OCI-LY7 (cell line): ENCODE measurements around the gene ZNF484.
"Not testable (repeated sequence)": the region's sequence is repeated elsewhere in the genome, so short reads cannot be mapped to it uniquely, and the experiment has no call there.

Experiments used
- EZH2phosphoT487 ChIP-seq: fragments of 200-600 bp; sonication (generic); IDR thresholded peaks from 2 replicates; pipeline ENCODE4 v1.6.1; 2018; ENCODE audit warnings: low read depth, borderline replicate concordance, mild to moderate bottlenecking, mixed run types, antibody characterized with exemption, low read length, moderate library complexity, mixed read lengths
- TF ChIP-seq, protein P1 (sequence below): fragments of 200-600 bp; sonication (generic); conservative IDR thresholded peaks from 2 replicates; pipeline ENCODE4 v1.5.1; 2014; ENCODE audit warnings: mild to moderate bottlenecking, antibody characterized with exemption, low read length, moderate library complexity, mixed read lengths

DNA sequence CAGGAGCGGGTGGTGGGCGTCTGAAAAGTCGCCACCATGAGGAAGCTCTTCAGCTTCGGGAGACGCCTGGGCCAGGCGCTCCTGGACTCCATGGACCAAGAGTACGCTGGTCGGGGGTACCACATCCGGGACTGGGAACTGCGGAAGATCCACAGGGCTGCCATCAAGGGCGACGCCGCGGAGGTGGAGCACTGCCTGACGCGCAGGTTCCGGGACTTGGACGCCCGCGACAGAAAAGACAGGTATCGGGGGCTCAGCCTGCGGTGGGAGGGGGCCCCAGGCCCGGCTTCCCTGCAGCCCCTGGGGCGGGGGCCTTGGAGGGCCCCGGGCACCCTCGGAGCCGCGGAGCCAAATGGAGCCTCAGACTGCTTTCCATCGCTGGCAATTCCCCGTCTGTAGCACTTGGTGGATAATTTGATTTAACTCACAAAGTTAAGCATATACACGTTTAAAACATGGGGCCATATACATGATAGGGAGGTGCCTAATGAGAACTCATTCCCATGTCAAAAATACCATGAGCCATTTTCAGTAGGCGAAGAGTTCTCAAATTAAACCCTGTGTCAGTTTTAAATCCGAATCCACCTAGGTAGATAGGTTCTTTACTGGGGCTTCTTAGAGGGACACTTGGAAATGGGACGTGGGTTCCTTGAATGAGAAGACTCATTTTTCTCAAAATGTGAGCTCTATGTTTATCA, 68.1 kb downstream of the ZNF484 start:
- TF ChIP-seq, protein P1, sequence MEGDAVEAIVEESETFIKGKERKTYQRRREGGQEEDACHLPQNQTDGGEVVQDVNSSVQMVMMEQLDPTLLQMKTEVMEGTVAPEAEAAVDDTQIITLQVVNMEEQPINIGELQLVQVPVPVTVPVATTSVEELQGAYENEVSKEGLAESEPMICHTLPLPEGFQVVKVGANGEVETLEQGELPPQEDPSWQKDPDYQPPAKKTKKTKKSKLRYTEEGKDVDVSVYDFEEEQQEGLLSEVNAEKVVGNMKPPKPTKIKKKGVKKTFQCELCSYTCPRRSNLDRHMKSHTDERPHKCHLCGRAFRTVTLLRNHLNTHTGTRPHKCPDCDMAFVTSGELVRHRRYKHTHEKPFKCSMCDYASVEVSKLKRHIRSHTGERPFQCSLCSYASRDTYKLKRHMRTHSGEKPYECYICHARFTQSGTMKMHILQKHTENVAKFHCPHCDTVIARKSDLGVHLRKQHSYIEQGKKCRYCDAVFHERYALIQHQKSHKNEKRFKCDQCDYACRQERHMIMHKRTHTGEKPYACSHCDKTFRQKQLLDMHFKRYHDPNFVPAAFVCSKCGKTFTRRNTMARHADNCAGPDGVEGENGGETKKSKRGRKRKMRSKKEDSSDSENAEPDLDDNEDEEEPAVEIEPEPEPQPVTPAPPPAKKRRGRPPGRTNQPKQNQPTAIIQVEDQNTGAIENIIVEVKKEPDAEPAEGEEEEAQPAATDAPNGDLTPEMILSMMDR: not testable (repeated sequence)
- not testable (repeated sequence) for TF ChIP-seq EZH2phosphoT487
